Measurements from ENCODE around the gene PIEZO2.
"Not testable (repeated sequence)": the region's sequence is repeated elsewhere in the genome, so short reads cannot be mapped to it uniquely, and the experiment has no call there.

Gene PIEZO2

GRCh38 chr18:10923141-10923540, 226.2 kb downstream of the PIEZO2 start:
- no peak overlapping the region for H3K4me3 ChIP-seq (ENCODE audit: low read length)
- H3K4me1 ChIP-seq (ENCODE audit: control insufficient read depth, insufficient read depth, low read length), result no peaks in the 10 kb centered on the region
- no peak overlapping the region for H3K9ac ChIP-seq (ENCODE audit: low read length)
- no peaks in the 10 kb centered on the region for H3K27me3 ChIP-seq (ENCODE audit: control insufficient read depth, insufficient read depth, low read length)
- H3K36me3 ChIP-seq (ENCODE audit: control insufficient read depth, insufficient read depth, low read length), result no peaks in the 10 kb centered on the region
- no peaks in the 10 kb centered on the region for H3K9me3 ChIP-seq (ENCODE audit: control insufficient read depth, low read length)

- not testable (repeated sequence) for H3K4me3 ChIP-seq (ENCODE audit: low read length); H3K27me3 ChIP-seq (ENCODE audit: control insufficient read depth, insufficient read depth, low read length); H3K9ac ChIP-seq (ENCODE audit: low read length); H3K4me1 ChIP-seq (ENCODE audit: control insufficient read depth, insufficient read depth, low read length); H3K9me3 ChIP-seq (ENCODE audit: control insufficient read depth, low read length); H3K36me3 ChIP-seq (ENCODE audit: control insufficient read depth, insufficient read depth, low read length)
These were observed 226.7 kb downstream of the PIEZO2 start for GRCh38 chr18:10922712-10923111.

- not testable (repeated sequence) for H3K4me1 ChIP-seq (ENCODE audit: control insufficient read depth, insufficient read depth, low read length); H3K9ac ChIP-seq (ENCODE audit: low read length); H3K4me3 ChIP-seq (ENCODE audit: low read length); H3K36me3 ChIP-seq (ENCODE audit: control insufficient read depth, insufficient read depth, low read length); H3K27me3 ChIP-seq (ENCODE audit: control insufficient read depth, insufficient read depth, low read length); H3K9me3 ChIP-seq (ENCODE audit: control insufficient read depth, low read length)
These were observed 229.1 kb downstream of the PIEZO2 start for GRCh38 chr18:10920309-10920708.

- Histone ChIP-seq H3K4me3 (ENCODE audit: low read length) (no peak overlapping the region), H3K9me3 (ENCODE audit: control insufficient read depth, low read length) (no peaks in the 10 kb centered on the region), H3K9ac (ENCODE audit: low read length) (no peak overlapping the region), H3K27me3 (ENCODE audit: control insufficient read depth, insufficient read depth, low read length) (no peaks in the 10 kb centered on the region), H3K36me3 (ENCODE audit: control insufficient read depth, insufficient read depth, low read length) (no peaks in the 10 kb centered on the region), H3K4me1 (ENCODE audit: control insufficient read depth, insufficient read depth, low read length) (no peaks in the 10 kb centered on the region)
These were observed 229.5 kb downstream of the PIEZO2 start for GRCh38 chr18:10919851-10920250.

- Histone ChIP-seq H3K36me3 (ENCODE audit: control insufficient read depth, insufficient read depth, low read length) (no peaks in the 10 kb centered on the region), H3K4me1 (ENCODE audit: control insufficient read depth, insufficient read depth, low read length) (no peaks in the 10 kb centered on the region), H3K27me3 (ENCODE audit: control insufficient read depth, insufficient read depth, low read length) (no peaks in the 10 kb centered on the region), H3K9me3 (ENCODE audit: control insufficient read depth, low read length) (no peaks in the 10 kb centered on the region), H3K9ac (ENCODE audit: low read length) (no peak overlapping the region), H3K4me3 (ENCODE audit: low read length) (no peak overlapping the region)
These were observed 232.5 kb downstream of the PIEZO2 start for GRCh38 chr18:10916865-10917264.

GRCh38 chr18:10916387-10916786, 233.0 kb downstream of the PIEZO2 start:
- Histone ChIP-seq H3K4me1 (ENCODE audit: control insufficient read depth, insufficient read depth, low read length) (no peaks in the 10 kb centered on the region), H3K4me3 (ENCODE audit: low read length) (no peak overlapping the region), H3K9ac (ENCODE audit: low read length) (no peak overlapping the region), H3K27me3 (ENCODE audit: control insufficient read depth, insufficient read depth, low read length) (no peaks in the 10 kb centered on the region), H3K9me3 (ENCODE audit: control insufficient read depth, low read length) (no peaks in the 10 kb centered on the region), H3K36me3 (ENCODE audit: control insufficient read depth, insufficient read depth, low read length) (no peaks in the 10 kb centered on the region)

GRCh38 chr18:10915748-10916147, 233.6 kb downstream of the PIEZO2 start:
- H3K36me3 ChIP-seq (ENCODE audit: control insufficient read depth, insufficient read depth, low read length); H3K27me3 ChIP-seq (ENCODE audit: control insufficient read depth, insufficient read depth, low read length); H3K9me3 ChIP-seq (ENCODE audit: control insufficient read depth, low read length); H3K4me3 ChIP-seq (ENCODE audit: low read length); H3K9ac ChIP-seq (ENCODE audit: low read length); H3K4me1 ChIP-seq (ENCODE audit: control insufficient read depth, insufficient read depth, low read length): not testable (repeated sequence)

GRCh38 chr18:10914610-10915009, 234.8 kb downstream of the PIEZO2 start:
- not testable (repeated sequence) for H3K4me3 ChIP-seq (ENCODE audit: low read length); H3K9me3 ChIP-seq (ENCODE audit: control insufficient read depth, low read length); H3K4me1 ChIP-seq (ENCODE audit: control insufficient read depth, insufficient read depth, low read length); H3K9ac ChIP-seq (ENCODE audit: low read length); H3K27me3 ChIP-seq (ENCODE audit: control insufficient read depth, insufficient read depth, low read length); H3K36me3 ChIP-seq (ENCODE audit: control insufficient read depth, insufficient read depth, low read length)

GRCh38 chr18:10913919-10914318, 235.4 kb downstream of the PIEZO2 start:
- no peaks in the 10 kb centered on the region for H3K9me3 ChIP-seq (ENCODE audit: control insufficient read depth, low read length)
- no peaks in the 10 kb centered on the region for H3K27me3 ChIP-seq (ENCODE audit: control insufficient read depth, insufficient read depth, low read length)
- no peak overlapping the region for H3K9ac ChIP-seq (ENCODE audit: low read length)
- no peak overlapping the region for H3K4me3 ChIP-seq (ENCODE audit: low read length)
- H3K36me3 ChIP-seq (ENCODE audit: control insufficient read depth, insufficient read depth, low read length), result no peaks in the 10 kb centered on the region
- H3K4me1 ChIP-seq (ENCODE audit: control insufficient read depth, insufficient read depth, low read length), result no peaks in the 10 kb centered on the region

- Histone ChIP-seq H3K9me3 (ENCODE audit: control insufficient read depth, low read length) (no peaks in the 10 kb centered on the region), H3K9ac (ENCODE audit: low read length) (no peak overlapping the region), H3K27me3 (ENCODE audit: control insufficient read depth, insufficient read depth, low read length) (no peaks in the 10 kb centered on the region), H3K4me3 (ENCODE audit: low read length) (no peak overlapping the region), H3K36me3 (ENCODE audit: control insufficient read depth, insufficient read depth, low read length) (no peaks in the 10 kb centered on the region), H3K4me1 (ENCODE audit: control insufficient read depth, insufficient read depth, low read length) (no peaks in the 10 kb centered on the region)
These were observed 236.4 kb downstream of the PIEZO2 start for GRCh38 chr18:10912790-10913545.

- Histone ChIP-seq H3K9me3 (ENCODE audit: control insufficient read depth, low read length) (no peaks in the 10 kb centered on the region), H3K36me3 (ENCODE audit: control insufficient read depth, insufficient read depth, low read length) (no peaks in the 10 kb centered on the region)
These were observed 239.6 kb downstream of the PIEZO2 start for GRCh38 chr18:10909724-10910123.

GRCh38 chr18:10908760-10909159, 240.6 kb downstream of the PIEZO2 start:
- H3K27me3 ChIP-seq (ENCODE audit: control insufficient read depth, insufficient read depth, low read length), result no peaks in the 10 kb centered on the region
- no peaks in the 10 kb centered on the region for H3K36me3 ChIP-seq (ENCODE audit: control insufficient read depth, insufficient read depth, low read length)
- H3K4me3 ChIP-seq (ENCODE audit: low read length), result no peak overlapping the region
- no peak overlapping the region for H3K9ac ChIP-seq (ENCODE audit: low read length)
- no peaks in the 10 kb centered on the region for H3K4me1 ChIP-seq (ENCODE audit: control insufficient read depth, insufficient read depth, low read length)
- no peaks in the 10 kb centered on the region for H3K9me3 ChIP-seq (ENCODE audit: control insufficient read depth, low read length)

More at GRCh38 chr18:10909724-10910123, 239.6 kb downstream of the PIEZO2 start:
- no peak overlapping the region for H3K9ac ChIP-seq (ENCODE audit: low read length)
- H3K4me1 ChIP-seq (ENCODE audit: control insufficient read depth, insufficient read depth, low read length), result no peaks in the 10 kb centered on the region
- no peak overlapping the region for H3K4me3 ChIP-seq (ENCODE audit: low read length)
- H3K27me3 ChIP-seq (ENCODE audit: control insufficient read depth, insufficient read depth, low read length), result no peaks in the 10 kb centered on the region

- no peaks in the 10 kb centered on the region for H3K36me3 ChIP-seq (ENCODE audit: control insufficient read depth, insufficient read depth, low read length)
- no peaks in the 10 kb centered on the region for H3K9me3 ChIP-seq (ENCODE audit: control insufficient read depth, low read length)
- H3K9ac ChIP-seq (ENCODE audit: low read length), result no peak overlapping the region
These were observed 241.6 kb downstream of the PIEZO2 start for GRCh38 chr18:10907749-10908148.

More at GRCh38 chr18:10907749-10908148, 241.6 kb downstream of the PIEZO2 start:
- Histone ChIP-seq H3K27me3 (ENCODE audit: control insufficient read depth, insufficient read depth, low read length) (no peaks in the 10 kb centered on the region), H3K4me3 (ENCODE audit: low read length) (no peak overlapping the region), H3K4me1 (ENCODE audit: control insufficient read depth, insufficient read depth, low read length) (no peaks in the 10 kb centered on the region)
